Fibroblast of skin of left quadriceps (primary cell): ENCODE results near the gene S100A16.
"Not testable (repeated sequence)": the region's sequence is repeated elsewhere in the genome, so short reads cannot be mapped to it uniquely, and the experiment has no call there.

ENCODE experiments used
- DNase-seq, 2 experiments: peaks; one replicate each; pipeline ENCODE4 v3.0.0-alpha.2; 2013; ENCODE audit warnings: low read depth in 2 of 2

The S100A16 gene

GRCh38 chr1:153585006-153585405 lies 27.9 kb downstream of the S100A16 start:
- no peak for DNase-seq

GRCh38 chr1:153583976-153584375 lies 29.0 kb downstream of the S100A16 start:
- no peak for DNase-seq

- DNase-seq: not testable (repeated sequence)
Observed at GRCh38 chr1:153583514-153583913, 29.4 kb downstream of the S100A16 start.

GRCh38 chr1:153582836-153583235 lies 30.1 kb downstream of the S100A16 start:
- DNase-seq: not testable (repeated sequence)

- no peak for DNase-seq
Observed at GRCh38 chr1:153578936-153579335, 34.0 kb downstream of the S100A16 start.

- DNase-seq: peak; percentile 46 to 52
Observed at GRCh38 chr1:153578490-153578889, 34.4 kb downstream of the S100A16 start.

GRCh38 chr1:153577624-153578051 lies 35.3 kb downstream of the S100A16 start:
- DNase-seq: no peak

GRCh38 chr1:153577138-153577537 lies 35.8 kb downstream of the S100A16 start:
- DNase-seq: no peak

GRCh38 chr1:153575497-153575896 lies 37.4 kb downstream of the S100A16 start:
- DNase-seq: not testable (repeated sequence)

GRCh38 chr1:153575081-153575491 lies 37.9 kb downstream of the S100A16 start:
- not testable (repeated sequence) for DNase-seq

- no peak for DNase-seq
Observed at GRCh38 chr1:153573351-153573750, 39.6 kb downstream of the S100A16 start.

- DNase-seq: peak; percentile 47 to 48
Observed at GRCh38 chr1:153572569-153573015, 40.3 kb downstream of the S100A16 start.

GRCh38 chr1:153571706-153572105 lies 41.2 kb downstream of the S100A16 start:
- DNase-seq: no peak

- DNase-seq: no peak
Observed at GRCh38 chr1:153570874-153571273, 42.1 kb downstream of the S100A16 start.

- DNase-seq: no peak
Observed at GRCh38 chr1:153569465-153569864, 43.5 kb downstream of the S100A16 start.

GRCh38 chr1:153568367-153569099 lies 44.4 kb downstream of the S100A16 start:
- peak; percentile 65 to 66 for DNase-seq

GRCh38 chr1:153567621-153568366 lies 45.1 kb downstream of the S100A16 start:
- no peak for DNase-seq

GRCh38 chr1:153566414-153567371 lies 46.2 kb downstream of the S100A16 start:
- DNase-seq: peak; percentile 95

- peak; percentile 75 to 76 for DNase-seq
Observed at GRCh38 chr1:153565529-153566374, 47.2 kb downstream of the S100A16 start, which contains the start of gene S100A2. TSS of gene S100A2 (minus strand) at chr1:153565844. CDS start at chr1:153563877, 1,967 bp downstream.

GRCh38 chr1:153563991-153564390 lies 48.9 kb downstream of the S100A16 start:
- no peak for DNase-seq

- no peak for DNase-seq
Observed at GRCh38 chr1:153563483-153563901, 49.4 kb downstream of the S100A16 start.
